CD8-positive, alpha-beta memory T cell (primary cell): Measurements from ENCODE around the gene PTGS2. TPM values are rescaled to one million over a fixed set of nuclear protein-coding genes. Genes with fewer than 3 reads are reported as not detected.

Source experiments
- CTCF ChIA-PET: fragments of 350-600 bp; sonication (Branson Sonifier 250); formaldehyde crosslinking; loops from one replicate; lab custom pipeline; 2021; ENCODE audit warnings: antibody characterized with exemption; lab: Charles Lee
- POLR2A ChIA-PET: fragments of 350-600 bp; sonication (Branson Sonifier 250); formaldehyde crosslinking; loops from one replicate; lab custom pipeline; 2021; ENCODE audit warnings: antibody characterized with exemption; lab: Charles Lee
- DNase-seq, 5 donors: peaks; one replicate each; pipeline versions ENCODE4 v3.0.0 to v3.0.0-alpha.2; 2020 to 2022; ENCODE audit warnings: mixed read lengths in 1 of 5
- H3K27ac ChIP-seq: one replicate; pipeline ENCODE4 v1.7.0; 2013; ENCODE audit warnings: low read depth, mild to moderate bottlenecking, low read length, moderate library complexity
- H3K27me3 ChIP-seq: 2 replicates; pipeline ENCODE4 v1.7.0; 2013; ENCODE audit warnings: low read length, mild to moderate bottlenecking; ENCODE audit not compliant: insufficient read depth, poor library complexity, severe bottlenecking
- H3K36me3 ChIP-seq: 2 replicates; pipeline ENCODE4 v1.7.0; 2013; ENCODE audit warnings: mild to moderate bottlenecking, low read length, moderate library complexity; ENCODE audit not compliant: insufficient read depth
- H3K4me1 ChIP-seq: 2 replicates; pipeline ENCODE4 v1.7.0; 2013; ENCODE audit warnings: mild to moderate bottlenecking, low read length, moderate library complexity; ENCODE audit not compliant: insufficient read depth
- H3K4me3 ChIP-seq: 2 replicates; pipeline ENCODE4 v1.7.0; 2013; ENCODE audit warnings: mild to moderate bottlenecking, low read length
- H3K9me3 ChIP-seq: 2 replicates; pipeline ENCODE4 v1.7.0; 2013; ENCODE audit warnings: mild to moderate bottlenecking, low read length
- H3K27ac Mint-ChIP-seq, 8 donors: one replicate each; pipeline ENCODE4 v1.8.0; 2020 to 2021; ENCODE audit warnings: mixed read lengths in 8 of 8, mild to moderate bottlenecking in 6 of 8, inconsistent platforms in 3 of 8, moderate library complexity in 3 of 8
- H3K27me3 Mint-ChIP-seq, 2 donors: one replicate each; pipeline ENCODE4 v1.8.0; 2020 to 2021; ENCODE audit warnings: mixed read lengths in 2 of 2, mild to moderate bottlenecking in 1 of 2, moderate library complexity in 1 of 2
- H3K36me3 Mint-ChIP-seq, 3 donors: one replicate each; pipeline ENCODE4 v1.8.0; 2020 to 2021; ENCODE audit warnings: mixed read lengths in 3 of 3, inconsistent platforms in 1 of 3, mild to moderate bottlenecking in 1 of 3
- H3K4me1 Mint-ChIP-seq, 3 donors: one replicate each; pipeline ENCODE4 v1.8.0; 2020 to 2021; ENCODE audit warnings: mixed read lengths in 3 of 3, inconsistent platforms in 1 of 3, mild to moderate bottlenecking in 1 of 3
- H3K4me3 Mint-ChIP-seq, 7 donors: one replicate each; pipeline ENCODE4 v1.8.0; 2020 to 2021; ENCODE audit warnings: mixed read lengths in 7 of 7, mild to moderate bottlenecking in 6 of 7, moderate library complexity in 4 of 7, inconsistent platforms in 2 of 7
- H3K9me3 Mint-ChIP-seq, 5 donors: one replicate each; pipeline ENCODE4 v1.8.0; 2020 to 2022; ENCODE audit warnings: mixed read lengths in 5 of 5, mild to moderate bottlenecking in 3 of 5, moderate library complexity in 2 of 5, inconsistent platforms in 1 of 5
- polyA plus RNA-seq: library from polyadenylated mRNA; unstranded; fragments of 300-500 nt; fragmentation: Illumina TruSeq; gene quantifications from one replicate; pipeline ENCODE4 v1.2.3, GENCODE V29; 2021
- total RNA-seq, 2 experiments: library from RNA; stranded (reverse); gene quantifications; one replicate each; pipeline ENCODE4 v1.2.3, GENCODE V29; 2021

The PTGS2 gene
- total and polyA plus RNA-seq, 3 experiments from 2014 or later, result 3.1 to 3.7 TPM; not detected in 1

DNA sequence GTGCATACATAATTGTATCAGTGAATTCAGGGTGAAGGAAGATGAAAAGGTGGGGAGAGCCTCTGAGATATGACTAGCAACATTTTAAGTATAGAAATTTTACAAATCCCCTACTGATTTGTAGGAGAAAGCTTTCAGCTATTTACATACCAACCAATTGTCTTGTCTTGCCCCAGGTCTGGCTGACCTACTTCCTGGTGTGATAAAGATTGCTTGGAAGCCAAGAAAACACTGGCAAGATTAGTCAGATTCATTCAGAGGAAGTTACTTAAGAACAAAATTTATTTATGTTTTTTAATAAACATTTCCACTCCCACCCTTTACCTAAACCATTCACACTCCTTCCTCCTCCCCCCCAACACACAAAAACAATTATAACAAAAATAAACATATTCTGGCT is 17.5 kb downstream of the PTGS2 start:
- POLR2A ChIA-PET, result no interaction called here
- no peaks in the 10 kb centered on the region for H3K9me3 ChIP-seq

GRCh38 chr1:186659890-186660341 is 20.3 kb downstream of the PTGS2 start:
- no peaks in the 10 kb centered on the region for H3K27me3 Mint-ChIP-seq
- H3K27me3 ChIP-seq, result no peaks in the 10 kb centered on the region
- no peaks in the 10 kb centered on the region for H3K4me1 ChIP-seq
- H3K4me1 Mint-ChIP-seq, result no peaks in the 10 kb centered on the region
- H3K36me3 Mint-ChIP-seq, result peaks cover 0 to 1% (median 0%) of the 10 kb centered on the region in 3 donors
- no peaks in the 10 kb centered on the region for H3K9me3 ChIP-seq
- no peak overlapping the region for H3K27ac ChIP-seq
- POLR2A ChIA-PET, result no interaction called here
- H3K9me3 Mint-ChIP-seq, result peaks cover 0 to 6% (median 0%) of the 10 kb centered on the region in 5 donors
- H3K27ac Mint-ChIP-seq, result no peak overlapping the region
- no peak for DNase-seq
- no peak overlapping the region for H3K4me3 Mint-ChIP-seq
- CTCF ChIA-PET, result no interaction called here
- H3K4me3 ChIP-seq, result no peak overlapping the region
- no peaks in the 10 kb centered on the region for H3K36me3 ChIP-seq

More for the DNA sequence above, 17.5 kb downstream of the PTGS2 start:
- no peaks in the 10 kb centered on the region for H3K4me1 Mint-ChIP-seq
- Histone ChIP-seq H3K36me3 (no peaks in the 10 kb centered on the region), H3K4me3 (no peak overlapping the region), H3K27me3 (no peaks in the 10 kb centered on the region), H3K27ac (no peak overlapping the region), H3K4me1 (no peaks in the 10 kb centered on the region)
- peaks cover 0 to 3% (median 0%) of the 10 kb centered on the region in 5 donors for H3K9me3 Mint-ChIP-seq
- H3K36me3 Mint-ChIP-seq, result peaks cover 0 to 1% (median 0%) of the 10 kb centered on the region in 3 donors
- CTCF ChIA-PET, result no interaction called here
- DNase-seq, result no peak
- H3K27me3 Mint-ChIP-seq, result no peaks in the 10 kb centered on the region
- no peak overlapping the region for H3K27ac Mint-ChIP-seq
- no peak overlapping the region for H3K4me3 Mint-ChIP-seq

GRCh38 chr1:186658999-186659398 is 21.2 kb downstream of the PTGS2 start:
- H3K36me3 ChIP-seq, result no peaks in the 10 kb centered on the region
- Mint-ChIP-seq H3K27me3 (no peaks in the 10 kb centered on the region), H3K36me3 (peaks cover 0 to 2% (median 0%) of the 10 kb centered on the region in 3 donors), H3K4me1 (no peaks in the 10 kb centered on the region), H3K4me3 (no peak overlapping the region), H3K27ac (no peak overlapping the region), H3K9me3 (peaks cover 0 to 6% (median 2%) of the 10 kb centered on the region in 5 donors)
- H3K4me1 ChIP-seq, result no peaks in the 10 kb centered on the region
- no peak overlapping the region for H3K27ac ChIP-seq
- ChIA-PET CTCF (no interaction called here), POLR2A (no interaction called here)
- H3K27me3 ChIP-seq, result no peaks in the 10 kb centered on the region
- DNase-seq, result no peak
- no peaks in the 10 kb centered on the region for H3K9me3 ChIP-seq
- no peak overlapping the region for H3K4me3 ChIP-seq

- H3K36me3 Mint-ChIP-seq, result peaks cover 0 to 3% (median 0%) of the 10 kb centered on the region in 3 donors
- H3K4me3 Mint-ChIP-seq, result no peak overlapping the region
- no peak overlapping the region for H3K4me3 ChIP-seq
- H3K9me3 ChIP-seq, result no peaks in the 10 kb centered on the region
- H3K27ac ChIP-seq, result no peak overlapping the region
- H3K36me3 ChIP-seq, result no peaks in the 10 kb centered on the region
- POLR2A ChIA-PET, result no interaction called here
- DNase-seq, result no peak
- peaks cover 0 to 4% of the 10 kb centered on the region in 2 donors for H3K27me3 Mint-ChIP-seq
- H3K4me1 Mint-ChIP-seq, result no peaks in the 10 kb centered on the region
- peaks cover 0 to 8% (median 6%) of the 10 kb centered on the region in 5 donors for H3K9me3 Mint-ChIP-seq
- no peaks in the 10 kb centered on the region for H3K4me1 ChIP-seq
- H3K27ac Mint-ChIP-seq, result no peak overlapping the region
- CTCF ChIA-PET, result no interaction called here
- H3K27me3 ChIP-seq, result no peaks in the 10 kb centered on the region
Observed at GRCh38 chr1:186657481-186657880, 22.7 kb downstream of the PTGS2 start.

DNA sequence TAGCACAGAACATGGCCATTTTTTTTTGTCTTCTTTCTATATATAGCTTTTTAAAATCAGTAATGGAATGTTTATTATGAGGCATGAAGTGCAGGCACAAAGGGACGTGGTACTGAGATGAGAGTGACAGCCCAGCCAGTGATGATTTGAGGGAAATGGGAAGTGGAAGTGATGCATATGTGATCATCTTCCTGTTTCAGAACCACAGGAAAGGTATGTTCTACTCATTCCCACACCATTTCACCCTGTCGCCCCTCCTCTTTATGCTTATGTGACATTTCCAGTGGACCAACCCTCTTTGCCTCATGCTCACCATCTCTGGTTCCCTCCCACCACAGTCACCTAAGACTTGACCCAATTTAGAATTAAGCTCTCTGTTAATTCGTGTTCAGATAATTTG is 24.3 kb downstream of the PTGS2 start:
- no peaks in the 10 kb centered on the region for H3K36me3 ChIP-seq
- H3K9me3 ChIP-seq, result no peaks in the 10 kb centered on the region
- H3K27me3 ChIP-seq, result no peaks in the 10 kb centered on the region
- no peak overlapping the region for H3K27ac ChIP-seq
- no peak overlapping the region for H3K4me3 ChIP-seq
- H3K4me3 Mint-ChIP-seq, result no peak overlapping the region
- no peak for DNase-seq
- ChIA-PET POLR2A (no interaction called here), CTCF (no interaction called here)
- no peak overlapping the region for H3K27ac Mint-ChIP-seq
- no peaks in the 10 kb centered on the region for H3K4me1 Mint-ChIP-seq
- peaks cover 0 to 4% of the 10 kb centered on the region in 2 donors for H3K27me3 Mint-ChIP-seq
- H3K9me3 Mint-ChIP-seq, result peaks cover 0 to 10% (median 6%) of the 10 kb centered on the region in 5 donors
- H3K36me3 Mint-ChIP-seq, result peaks cover 0 to 3% (median 0%) of the 10 kb centered on the region in 3 donors
- H3K4me1 ChIP-seq, result no peaks in the 10 kb centered on the region

GRCh38 chr1:186654741-186655140 is 25.5 kb downstream of the PTGS2 start:
- H3K4me3 ChIP-seq, result no peak overlapping the region
- DNase-seq, result no peak
- H3K36me3 ChIP-seq, result no peaks in the 10 kb centered on the region
- H3K27me3 ChIP-seq, result no peaks in the 10 kb centered on the region
- Mint-ChIP-seq H3K27me3 (peaks cover 0 to 4% of the 10 kb centered on the region in 2 donors), H3K27ac (no peak overlapping the region), H3K36me3 (peaks cover 0 to 3% (median 0%) of the 10 kb centered on the region in 3 donors), H3K4me3 (no peak overlapping the region), H3K4me1 (no peaks in the 10 kb centered on the region), H3K9me3 (peaks cover 0 to 10% (median 6%) of the 10 kb centered on the region in 5 donors)
- H3K9me3 ChIP-seq, result no peaks in the 10 kb centered on the region
- CTCF ChIA-PET, result no interaction called here
- no peaks in the 10 kb centered on the region for H3K4me1 ChIP-seq
- no peak overlapping the region for H3K27ac ChIP-seq
- POLR2A ChIA-PET, result no interaction called here

DNA sequence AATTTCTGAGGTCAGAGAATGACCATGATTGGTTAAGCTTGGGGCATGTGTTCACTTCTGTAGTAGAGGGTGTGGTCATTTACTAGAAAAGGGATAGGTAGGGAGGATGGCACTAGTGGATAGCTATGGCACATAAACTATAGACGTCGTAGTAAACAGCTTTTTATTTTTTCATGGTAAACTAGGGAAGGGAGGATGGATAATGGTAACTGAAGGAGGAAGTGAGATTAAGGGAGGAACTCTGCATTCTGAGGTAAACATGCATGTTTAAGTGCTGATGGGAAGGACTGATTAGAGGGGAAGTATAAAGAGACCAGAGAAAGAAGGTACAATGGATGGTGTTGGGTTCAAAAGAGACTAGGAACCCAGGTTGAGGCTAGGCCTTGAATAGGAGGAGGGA is 26.9 kb downstream of the PTGS2 start:
- Mint-ChIP-seq H3K9me3 (peaks cover 0 to 10% (median 6%) of the 10 kb centered on the region in 5 donors), H3K27me3 (peaks cover 0 to 4% of the 10 kb centered on the region in 2 donors), H3K36me3 (peaks cover 0 to 3% (median 0%) of the 10 kb centered on the region in 3 donors), H3K4me1 (no peaks in the 10 kb centered on the region), H3K27ac (no peak overlapping the region), H3K4me3 (no peak overlapping the region)
- Histone ChIP-seq H3K36me3 (no peaks in the 10 kb centered on the region), H3K27me3 (no peaks in the 10 kb centered on the region), H3K4me3 (no peak overlapping the region), H3K9me3 (no peaks in the 10 kb centered on the region), H3K27ac (no peak overlapping the region), H3K4me1 (no peaks in the 10 kb centered on the region)
- DNase-seq, result no peak
- POLR2A ChIA-PET, result no interaction called here
- CTCF ChIA-PET, result no interaction called here

DNA sequence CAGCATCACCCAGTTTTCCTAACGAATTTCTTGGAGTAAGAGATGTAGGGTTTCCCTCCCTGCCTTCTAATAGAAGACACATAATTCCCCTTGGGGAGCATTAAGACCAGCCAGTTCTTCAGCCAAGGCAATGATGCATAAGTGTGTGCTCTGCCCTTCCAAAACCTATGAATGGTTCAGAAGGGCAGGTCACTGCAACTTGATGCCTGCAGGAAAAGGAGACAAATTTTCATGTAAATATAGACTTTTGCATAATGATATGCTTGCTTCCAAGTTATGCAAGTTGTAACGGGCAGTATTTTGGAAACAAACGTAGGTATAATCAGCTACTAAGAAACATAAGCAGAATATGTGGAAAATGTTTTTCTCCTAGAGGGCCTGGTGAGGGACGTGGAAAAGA is 31.6 kb downstream of the PTGS2 start:
- Histone ChIP-seq H3K27ac (no peak overlapping the region), H3K4me3 (no peak overlapping the region), H3K36me3 (no peaks in the 10 kb centered on the region), H3K27me3 (no peaks in the 10 kb centered on the region), H3K4me1 (no peaks in the 10 kb centered on the region), H3K9me3 (no peaks in the 10 kb centered on the region)
- peaks cover 0 to 3% of the 10 kb centered on the region in 2 donors for H3K27me3 Mint-ChIP-seq
- no peak for DNase-seq
- no peak overlapping the region for H3K4me3 Mint-ChIP-seq
- H3K27ac Mint-ChIP-seq, result no peak overlapping the region
- CTCF ChIA-PET, result no interaction called here
- peaks cover 0 to 1% (median 0%) of the 10 kb centered on the region in 3 donors for H3K36me3 Mint-ChIP-seq
- peaks cover 0 to 6% (median 1%) of the 10 kb centered on the region in 5 donors for H3K9me3 Mint-ChIP-seq
- POLR2A ChIA-PET, result no interaction called here
- no peaks in the 10 kb centered on the region for H3K4me1 Mint-ChIP-seq
